HepG2 (cell line): Measurements from ENCODE around the gene MLN. TPM values are rescaled to one million over a fixed set of nuclear protein-coding genes. Genes with fewer than 3 reads are reported as not detected.

Experiments used
- ATAC-seq: fragments of 200-7000 bp; cut with Tn5 transposase; 3 replicates; pipeline ENCODE4 v1.9.1; 2020; ENCODE audit warnings: mild to moderate bottlenecking, moderate library complexity
- BruUV-seq: library from RNA; stranded (reverse); fragments of 400-500 nt; replicated peaks from 2 replicates; lab custom pipeline; 2021; lab: Mats Ljungman, UMichigan
- CTCF ChIA-PET: fragments of 300-600 bp; formaldehyde crosslinking; extraction: SDS; loops from one replicate; lab custom pipeline; 2021; ENCODE audit warnings: low total read pairs, inconsistent platforms, low intra/inter-chr PET ratio; lab: Yijun Ruan, JAX
- POLR2A ChIA-PET: fragments of 350-600 bp; sonication (Branson Sonifier 250); formaldehyde crosslinking; loops from one replicate; lab custom pipeline; 2020; ENCODE audit warnings: antibody characterized with exemption, inconsistent platforms; lab: Yijun Ruan, JAX
- DNase-seq: peaks from one replicate; pipeline ENCODE4 v3.0.0-alpha.2; 2015; ENCODE audit warnings: low spot score
- FAIRE-seq: peaks from 3 replicates; lab custom pipeline; 2011; peaks lifted over from hg19 to GRCh38; lab: Jason Lieb, UNC
- H2AFZ ChIP-seq: one replicate; pipeline ENCODE4 v1.6.1; 2011; ENCODE audit warnings: low read length, inconsistent platforms
- H3K27ac ChIP-seq: fragments of 300-600 bp; 3 replicates; pipeline ENCODE4 v1.8.0; 2011; ENCODE audit warnings: mixed run types, mild to moderate bottlenecking, mixed read lengths, low read length, inconsistent platforms; ENCODE audit not compliant: insufficient read depth; ENCODE audit errors: extremely low read length
- H3K27me3 ChIP-seq, 2 experiments: fragments of 200-600 bp in 1 of 2; 2 replicates in 1 of 2; 3 replicates in 1 of 2; pipeline versions ENCODE4 v1.6.0 to v1.8.0; 2011; ENCODE audit warnings: low read length in 2 of 2, mild to moderate bottlenecking in 2 of 2, moderate library complexity in 2 of 2, inconsistent platforms in 1 of 2; ENCODE audit not compliant: insufficient read depth in 2 of 2, control insufficient read depth in 1 of 2
- H3K36me3 ChIP-seq, 2 experiments: fragments of 200-600 bp in 1 of 2; replicated peaks in 1 of 2; 2 replicates in 1 of 2; 3 replicates in 1 of 2; pipeline versions ENCODE4 v1.5.1 to v1.8.0; 2011; ENCODE audit warnings: low read length in 2 of 2, inconsistent platforms in 1 of 2; ENCODE audit not compliant: insufficient read depth in 2 of 2, control insufficient read depth in 1 of 2
- H3K4me1 ChIP-seq: 2 replicates; pipeline ENCODE4 v1.5.1; 2012; ENCODE audit warnings: low read length, inconsistent platforms; ENCODE audit not compliant: insufficient read depth
- H3K4me2 ChIP-seq: 2 replicates; pipeline ENCODE4 v1.6.0; 2011; ENCODE audit warnings: low read depth, low read length, inconsistent platforms
- H3K4me3 ChIP-seq, 3 experiments: fragments of 200-600 bp in 1 of 3; sonication (generic), shearing (Covaris generic) in 1 of 3; replicated peaks in 1 of 3; 2 replicates each; pipeline ENCODE4 v1.5.1; 2011 to 2016; ENCODE audit warnings: low read length in 3 of 3, inconsistent platforms in 2 of 3, low read depth in 2 of 3, mild to moderate bottlenecking in 2 of 3, control low read depth in 1 of 3, mixed read lengths in 1 of 3; ENCODE audit not compliant: insufficient read depth in 1 of 3
- H3K79me2 ChIP-seq: one replicate; pipeline ENCODE4 v1.6.1; 2011; ENCODE audit warnings: low read length, inconsistent platforms; ENCODE audit not compliant: insufficient read depth
- H3K9ac ChIP-seq: 2 replicates; pipeline ENCODE4 v1.6.0; 2011; ENCODE audit warnings: mild to moderate bottlenecking, low read depth, low read length, inconsistent platforms; ENCODE audit not compliant: insufficient read depth
- H3K9me3 ChIP-seq: 2 replicates; pipeline ENCODE4 v1.5.1; 2012; ENCODE audit warnings: mild to moderate bottlenecking, low read length
- H4K20me1 ChIP-seq: 2 replicates; pipeline ENCODE4 v1.6.0; 2011; ENCODE audit warnings: inconsistent platforms, mild to moderate bottlenecking, low read length, moderate library complexity; ENCODE audit not compliant: insufficient read depth
- CBX5 ChIP-seq: sonication (generic); formaldehyde crosslinking; IDR thresholded peaks from 2 replicates; pipeline ENCODE4 v1.4.0; 2020; ENCODE audit warnings: missing genetic modification reagents, borderline replicate concordance
- FOXA1 ChIP-seq, 2 experiments: fragments of 450-650 bp in 1 of 2; sonication (generic) in 1 of 2; formaldehyde crosslinking in 1 of 2; IDR thresholded peaks; 2 replicates each; pipeline versions ENCODE4 v1.4.0 to v1.6.1; 2016 to 2020; ENCODE audit warnings: missing genetic modification reagents in 1 of 2
- FOXC1 ChIP-seq: sonication (generic); formaldehyde crosslinking; IDR thresholded peaks from 2 replicates; pipeline ENCODE4 v1.8.0; 2022; ENCODE audit warnings: mild to moderate bottlenecking, missing genetic modification reagents, borderline replicate concordance
- HNF1A ChIP-seq, 2 experiments: sonication (generic) in 1 of 2; formaldehyde crosslinking in 1 of 2; IDR thresholded peaks; 2 replicates each; pipeline versions ENCODE4 v1.4.0 to v1.6.1; 2016 to 2020; ENCODE audit warnings: borderline replicate concordance in 1 of 2, low read depth in 1 of 2, mild to moderate bottlenecking in 1 of 2, missing genetic modification reagents in 1 of 2
- MBNL3 ChIP-seq: fragments of 250-450 bp; sonication (Bioruptor Pico); conservative IDR thresholded peaks from 2 replicates; pipeline ENCODE4 v1.8.0; 2022; ENCODE audit warnings: mild to moderate bottlenecking, inconsistent platforms
- NCOA5 ChIP-seq: sonication (generic); formaldehyde crosslinking; IDR thresholded peaks from 2 replicates; pipeline ENCODE4 v1.4.0; 2020; ENCODE audit warnings: missing genetic modification reagents
- PBX2 ChIP-seq: IDR thresholded peaks from 2 replicates; pipeline ENCODE4 v1.6.1; 2016; ENCODE audit warnings: control low read depth
- SPEN ChIP-seq: sonication (generic); formaldehyde crosslinking; IDR thresholded peaks from 2 replicates; pipeline ENCODE4 v1.5.1; 2020; ENCODE audit warnings: low read depth, mild to moderate bottlenecking, missing genetic modification reagents
- TRIM24 ChIP-seq: sonication (generic); formaldehyde crosslinking; IDR thresholded peaks from 2 replicates; pipeline ENCODE4 v1.8.0; 2022; ENCODE audit warnings: mild to moderate bottlenecking, missing genetic modification reagents
- ZKSCAN8 ChIP-seq: IDR thresholded peaks from 2 replicates; pipeline ENCODE4 v1.6.1; 2016; ENCODE audit warnings: borderline replicate concordance, missing genetic modification reagents, missing compliant biosample characterization
- ZNF207 ChIP-seq: fragments of 450-650 bp; IDR thresholded peaks from 2 replicates; pipeline ENCODE4 v1.6.1; 2016; ENCODE audit warnings: antibody characterized with exemption, borderline replicate concordance
- ZNF230 ChIP-seq: sonication (generic); formaldehyde crosslinking; IDR thresholded peaks from 2 replicates; pipeline ENCODE4 v1.4.0; 2020; ENCODE audit warnings: mild to moderate bottlenecking, missing genetic modification reagents
- ZNF33B ChIP-seq: sonication (generic); formaldehyde crosslinking; IDR thresholded peaks from 2 replicates; pipeline ENCODE4 v1.5.1; 2020; ENCODE audit warnings: mild to moderate bottlenecking, missing genetic modification reagents
- ZNF367 ChIP-seq: sonication (generic); formaldehyde crosslinking; IDR thresholded peaks from 2 replicates; pipeline ENCODE4 v1.4.0; 2020; ENCODE audit warnings: missing genetic modification reagents, borderline replicate concordance
- ZNF589 ChIP-seq: sonication (generic); formaldehyde crosslinking; conservative IDR thresholded peaks from 2 replicates; pipeline ENCODE4 v1.8.0; 2022; ENCODE audit warnings: mild to moderate bottlenecking, moderate library complexity, missing genetic modification reagents
- ZNF674 ChIP-seq: sonication (generic); formaldehyde crosslinking; IDR thresholded peaks from 2 replicates; pipeline ENCODE4 v1.5.0; 2020; ENCODE audit warnings: low read depth, mild to moderate bottlenecking, missing genetic modification reagents
- ZNF713 ChIP-seq: sonication (generic); formaldehyde crosslinking; IDR thresholded peaks from 2 replicates; pipeline ENCODE4 v1.4.0; 2020; ENCODE audit warnings: mild to moderate bottlenecking, missing genetic modification reagents
- ZZZ3 ChIP-seq: sonication (generic); formaldehyde crosslinking; IDR thresholded peaks from 2 replicates; pipeline ENCODE4 v1.4.0; 2020; ENCODE audit warnings: missing genetic modification reagents, mild to moderate bottlenecking, borderline replicate concordance
- WGBS: methylation state at CpG from one replicate; pipeline ENCODE4 v1.1.6; 2017; ENCODE audit warnings: low lambda C conversion rate; 5-methylcytosine and 5-hydroxymethylcytosine counted together
- in situ Hi-C: cut with HindIII; loops from 2 replicates; pipeline ENCODE4 v1.10.0; 2017; ENCODE audit warnings: low pct_unique_long_range_greater_than_20kb; ENCODE audit not compliant: extremely low pct_ligation_motif_present
- intact Hi-C: fragments of 100-400 bp; cut with micrococcal nuclease; formaldehyde crosslinking; loops from one replicate; pipeline ENCODE4 v1.10.0; 2022; ENCODE audit not compliant: unreplicated experiment
- polyA plus RNA-seq, 8 experiments: library from polyadenylated mRNA; depleted of rRNA in 3 of 8; stranded (reverse) in 7 of 8; unstranded in 1 of 8; fragments of >200 nt; fragmentation: Illumina TruSeq in 4 of 8; extraction: Trizol in 4 of 8; gene quantifications; 2 replicates each; pipeline versions ENCODE4 v1.2.1 to v1.2.3, GENCODE V29; 2011 to 2016; ENCODE audit warnings: low read depth in 4 of 8, missing spikeins in 1 of 8, mixed read lengths in 1 of 8; ENCODE audit not compliant: insufficient read depth in 1 of 8
- total RNA-seq, 5 experiments: library from RNA; depleted of rRNA; stranded (reverse); fragments of >200 nt; fragmentation: Illumina TruSeq; extraction: Trizol; gene quantifications; 2 replicates each; pipeline ENCODE4 v1.2.3, GENCODE V29; 2016; ENCODE audit warnings: low read depth in 1 of 5

MLN gene
- total and polyA plus RNA-seq, 2 of the 13 experiments (the other 11 are each of a cell fraction or from before 2014, with no cell fraction given) = not detected

GRCh38 chr6:33749401-33749800 is 54.4 kb downstream of the MLN start:
- H3K36me3 ChIP-seq = no peaks in the 10 kb centered on the region
- H3K4me1 ChIP-seq = peaks cover 59% of the 10 kb centered on the region
- H3K9ac ChIP-seq = no peak overlapping the region
- ChIA-PET POLR2A (no interaction called here), CTCF (no interaction called here)
- H3K27me3 ChIP-seq = peaks cover 4 to 48% of the 10 kb centered on the region in 2 experiments; a peak in 4 of 5 replicates
- in situ Hi-C loops = no loop called here
- FAIRE-seq = no peak
- BruUV-seq = no TSS peak
- H3K79me2 ChIP-seq = no peaks in the 10 kb centered on the region
- H3K9me3 ChIP-seq = no peaks in the 10 kb centered on the region
- no peak for DNase-seq
- TF ChIP-seq SPEN (CRISPR knock-in tag) (no peak), ZNF674 (CRISPR knock-in tag) (no peak), ZNF367 (CRISPR knock-in tag) (no peak), PBX2 (CRISPR knock-in tag) (no peak), ZNF589 (CRISPR knock-in tag) (no peak), ZNF33B (no peak), FOXA1 (IDR thresholded peaks at IDR 0.05) (no peak), FOXA1 (CRISPR knock-in tag; IDR thresholded peaks at IDR 0.05) (no peak), NCOA5 (CRISPR knock-in tag) (no peak), TRIM24 (CRISPR knock-in tag) (no peak), FOXC1 (no peak), CBX5 (CRISPR knock-in tag) (no peak), HNF1A (IDR thresholded peaks at IDR 0.05; ENCODE audit: low read depth) (no peak), HNF1A (CRISPR knock-in tag; IDR thresholded peaks at IDR 0.05; ENCODE audit: borderline replicate concordance) (no peak), ZNF207 (no peak), ZNF230 (CRISPR knock-in tag) (no peak), ZKSCAN8 (CRISPR knock-in tag) (no peak), MBNL3 (CRISPR knock-in tag) (no peak), ZZZ3 (CRISPR knock-in tag) (no peak), ZNF713 (CRISPR knock-in tag) (no peak)
- ATAC-seq = no peak
- no peak overlapping the region for H3K27ac ChIP-seq
- no peak overlapping the region for H3K4me3 ChIP-seq
- no peaks in the 10 kb centered on the region for H4K20me1 ChIP-seq
- intact Hi-C loops = no loop called here
- H3K4me2 ChIP-seq = no peak overlapping the region
- no peak overlapping the region for H2AFZ ChIP-seq
- 48% methylated on average over 7 of the region's 7 CpGs for WGBS
